Measurements from ENCODE around the gene ZNF287.
"Not testable (repeated sequence)": the region's sequence is repeated elsewhere in the genome, so short reads cannot be mapped to it uniquely, and the experiment has no call there.

The ZNF287 gene

GRCh38 chr17:16527298-16527697 lies 41.7 kb downstream of the ZNF287 start:
- H3K79me2 ChIP-seq (ENCODE audit: insufficient read depth, low read length): no peaks in the 10 kb centered on the region
- no peaks in the 10 kb centered on the region for H3K9me2 ChIP-seq (replicated peaks; ENCODE audit: insufficient read depth, low read length)
- no peaks in the 10 kb centered on the region for H3F3A ChIP-seq (ENCODE audit: insufficient read depth)
- no peaks in the 10 kb centered on the region for H3K27me3 ChIP-seq (ENCODE audit: low read length)
- no peak overlapping the region for H3K9ac ChIP-seq (ENCODE audit: low read length)
- no peak overlapping the region for H2AFZ ChIP-seq (ENCODE audit: low read depth, low read length, severe bottlenecking)
- H3K36me3 ChIP-seq (ENCODE audit: low read length): no peaks in the 10 kb centered on the region
- no peak overlapping the region for H3K27ac ChIP-seq (ENCODE audit: low read depth, low read length)
- TF ChIP-seq EZH2phosphoT487 (conservative IDR thresholded peaks at IDR 0.05; ENCODE audit: low read length) (no peak), CTCF (IDR thresholded peaks at IDR 0.05; ENCODE audit: insufficient read depth, low read length, poor library complexity, severe bottlenecking) (no peak)
- no peak overlapping the region for H3K4me3 ChIP-seq (ENCODE audit: insufficient read depth, low read length, poor library complexity, severe bottlenecking)
- H4K20me1 ChIP-seq (ENCODE audit: low read depth, low read length): no peaks in the 10 kb centered on the region
- no peaks in the 10 kb centered on the region for H3K9me3 ChIP-seq (ENCODE audit: insufficient read depth, low read length)
- no peak overlapping the region for H3K4me2 ChIP-seq (ENCODE audit: low read depth, low read length, poor library complexity, severe bottlenecking)

- H3K36me3 ChIP-seq (ENCODE audit: low read length); H3K4me3 ChIP-seq (ENCODE audit: insufficient read depth, low read length, poor library complexity, severe bottlenecking); H3K27me3 ChIP-seq (ENCODE audit: low read length); H3K27ac ChIP-seq (ENCODE audit: low read depth, low read length); H3K9me2 ChIP-seq (replicated peaks; ENCODE audit: insufficient read depth, low read length); H3K79me2 ChIP-seq (ENCODE audit: insufficient read depth, low read length); H3K9me3 ChIP-seq (ENCODE audit: insufficient read depth, low read length); H3F3A ChIP-seq (ENCODE audit: insufficient read depth); H3K9ac ChIP-seq (ENCODE audit: low read length); H2AFZ ChIP-seq (ENCODE audit: low read depth, low read length, severe bottlenecking); H3K4me2 ChIP-seq (ENCODE audit: low read depth, low read length, poor library complexity, severe bottlenecking); H4K20me1 ChIP-seq (ENCODE audit: low read depth, low read length): not testable (repeated sequence)
Measured at GRCh38 chr17:16525556-16525955, 43.4 kb downstream of the ZNF287 start.

GRCh38 chr17:16521070-16521727 lies 47.8 kb downstream of the ZNF287 start:
- Histone ChIP-seq H3K9me3 (ENCODE audit: insufficient read depth, low read length) (no peaks in the 10 kb centered on the region), H3K9ac (ENCODE audit: low read length) (no peak overlapping the region), H3K4me3 (ENCODE audit: insufficient read depth, low read length, poor library complexity, severe bottlenecking) (no peak overlapping the region), H4K20me1 (ENCODE audit: low read depth, low read length) (no peaks in the 10 kb centered on the region), H2AFZ (ENCODE audit: low read depth, low read length, severe bottlenecking) (peak overlapping the region; percentile 54), H3K4me2 (ENCODE audit: low read depth, low read length, poor library complexity, severe bottlenecking) (no peak overlapping the region), H3K79me2 (ENCODE audit: insufficient read depth, low read length) (no peaks in the 10 kb centered on the region), H3K36me3 (ENCODE audit: low read length) (no peaks in the 10 kb centered on the region), H3K27ac (ENCODE audit: low read depth, low read length) (no peak overlapping the region), H3F3A (ENCODE audit: insufficient read depth) (no peaks in the 10 kb centered on the region), H3K27me3 (ENCODE audit: low read length) (no peaks in the 10 kb centered on the region), H3K9me2 (replicated peaks; ENCODE audit: insufficient read depth, low read length) (no peaks in the 10 kb centered on the region)
- TF ChIP-seq CTCF (IDR thresholded peaks at IDR 0.05; ENCODE audit: insufficient read depth, low read length, poor library complexity, severe bottlenecking) (peak; percentile 82), EZH2phosphoT487 (conservative IDR thresholded peaks at IDR 0.05; ENCODE audit: low read length) (no peak)

GRCh38 chr17:16519021-16519420 lies 50.0 kb downstream of the ZNF287 start:
- Histone ChIP-seq H2AFZ (ENCODE audit: low read depth, low read length, severe bottlenecking) (no peak overlapping the region), H3F3A (ENCODE audit: insufficient read depth) (no peaks in the 10 kb centered on the region), H3K79me2 (ENCODE audit: insufficient read depth, low read length) (no peaks in the 10 kb centered on the region), H3K9me2 (replicated peaks; ENCODE audit: insufficient read depth, low read length) (no peaks in the 10 kb centered on the region), H4K20me1 (ENCODE audit: low read depth, low read length) (no peaks in the 10 kb centered on the region), H3K36me3 (ENCODE audit: low read length) (no peaks in the 10 kb centered on the region), H3K9me3 (ENCODE audit: insufficient read depth, low read length) (no peaks in the 10 kb centered on the region), H3K9ac (ENCODE audit: low read length) (no peak overlapping the region), H3K27ac (ENCODE audit: low read depth, low read length) (no peak overlapping the region), H3K4me3 (ENCODE audit: insufficient read depth, low read length, poor library complexity, severe bottlenecking) (no peak overlapping the region), H3K27me3 (ENCODE audit: low read length) (no peaks in the 10 kb centered on the region), H3K4me2 (ENCODE audit: low read depth, low read length, poor library complexity, severe bottlenecking) (no peak overlapping the region)
- TF ChIP-seq EZH2phosphoT487 (conservative IDR thresholded peaks at IDR 0.05; ENCODE audit: low read length): no peak
- no peak for TF ChIP-seq CTCF (IDR thresholded peaks at IDR 0.05; ENCODE audit: insufficient read depth, low read length, poor library complexity, severe bottlenecking)

Measured in SU-DHL-6 (cell line).